Smooth muscle cell (in vitro differentiated cells): ENCODE results near the gene LYRM4. TPM values are rescaled to one million over a fixed set of nuclear protein-coding genes. Genes with fewer than 3 reads are reported as not detected.

Source experiments
- DNase-seq: peaks from one replicate; lab custom pipeline; 2025; ENCODE audit not compliant: unreplicated experiment; lab: John Stamatoyannopoulos, UW
- H2AFZ ChIP-seq: fragments of 200-600 bp; sonication (generic); 2 replicates; pipeline ENCODE4 v1.6.0; 2016; ENCODE audit warnings: antibody characterized with exemption, low read depth, mild to moderate bottlenecking
- H3F3A ChIP-seq: fragments of 200-600 bp; sonication (generic); 2 replicates; pipeline ENCODE4 v1.6.0; 2017; ENCODE audit warnings: antibody characterized with exemption, low read depth
- H3K27ac ChIP-seq: fragments of 200-600 bp; sonication (generic); 2 replicates; pipeline ENCODE4 v1.5.1; 2016; ENCODE audit warnings: low read depth, mild to moderate bottlenecking
- H3K27me3 ChIP-seq: fragments of 200-600 bp; sonication (generic); 2 replicates; pipeline ENCODE4 v1.6.1; 2016; ENCODE audit warnings: low read depth, mild to moderate bottlenecking
- H3K36me3 ChIP-seq: fragments of 200-600 bp; sonication (generic); 2 replicates; pipeline ENCODE4 v1.5.1; 2016; ENCODE audit warnings: low read depth
- H3K4me1 ChIP-seq: fragments of 200-600 bp; sonication (generic); 2 replicates; pipeline ENCODE4 v1.5.1; 2016; ENCODE audit warnings: low read depth
- H3K4me2 ChIP-seq: fragments of 200-600 bp; sonication (generic); 2 replicates; pipeline ENCODE4 v1.6.0; 2016; ENCODE audit warnings: mild to moderate bottlenecking
- H3K4me3 ChIP-seq: fragments of 200-600 bp; sonication (generic); 2 replicates; pipeline ENCODE4 v1.5.1; 2016; ENCODE audit warnings: mild to moderate bottlenecking
- H3K79me2 ChIP-seq: fragments of 200-600 bp; sonication (generic); 2 replicates; pipeline ENCODE4 v1.6.0; 2016; ENCODE audit warnings: low read depth, mild to moderate bottlenecking
- H3K9ac ChIP-seq: fragments of 200-600 bp; sonication (generic); 2 replicates; pipeline ENCODE4 v1.6.0; 2016; ENCODE audit warnings: low read depth
- H3K9me3 ChIP-seq: fragments of 200-600 bp; sonication (generic); replicated peaks from 2 replicates; pipeline ENCODE4 v1.5.1; 2016; ENCODE audit warnings: low read depth
- H4K20me1 ChIP-seq: fragments of 200-600 bp; sonication (generic); 2 replicates; pipeline ENCODE4 v1.6.0; 2016; ENCODE audit warnings: low read depth
- WGBS: methylation state at CpG from one replicate; pipeline ENCODE4 v1.1.7; 2016; ENCODE audit warnings: low lambda C conversion rate; 5-methylcytosine and 5-hydroxymethylcytosine counted together
- polyA plus RNA-seq: library from polyadenylated mRNA; unstranded; fragments of >200 nt; fragmentation: Nextera tagmentation; extraction: Ambion mirVana; gene quantifications from 2 replicates; pipeline ENCODE4 v1.2.1, GENCODE V29; 2016
- total RNA-seq: library from RNA; depleted of rRNA; stranded (reverse); fragments of >200 nt; gene quantifications from 2 replicates; pipeline ENCODE4 v1.2.3, GENCODE V29; 2014
- TF ChIP-seq, protein P1 (sequence below): fragments of 200-600 bp; sonication (generic); IDR thresholded peaks from 2 replicates; pipeline ENCODE4 v1.5.1; 2017; ENCODE audit warnings: borderline replicate concordance, mild to moderate bottlenecking, antibody characterized with exemption; ENCODE audit not compliant: insufficient read depth, poor library complexity, severe bottlenecking

LYRM4 gene
- total and polyA plus RNA-seq, 2 experiments from 2014 or later, result 26.1 to 27.1 TPM

DNA sequence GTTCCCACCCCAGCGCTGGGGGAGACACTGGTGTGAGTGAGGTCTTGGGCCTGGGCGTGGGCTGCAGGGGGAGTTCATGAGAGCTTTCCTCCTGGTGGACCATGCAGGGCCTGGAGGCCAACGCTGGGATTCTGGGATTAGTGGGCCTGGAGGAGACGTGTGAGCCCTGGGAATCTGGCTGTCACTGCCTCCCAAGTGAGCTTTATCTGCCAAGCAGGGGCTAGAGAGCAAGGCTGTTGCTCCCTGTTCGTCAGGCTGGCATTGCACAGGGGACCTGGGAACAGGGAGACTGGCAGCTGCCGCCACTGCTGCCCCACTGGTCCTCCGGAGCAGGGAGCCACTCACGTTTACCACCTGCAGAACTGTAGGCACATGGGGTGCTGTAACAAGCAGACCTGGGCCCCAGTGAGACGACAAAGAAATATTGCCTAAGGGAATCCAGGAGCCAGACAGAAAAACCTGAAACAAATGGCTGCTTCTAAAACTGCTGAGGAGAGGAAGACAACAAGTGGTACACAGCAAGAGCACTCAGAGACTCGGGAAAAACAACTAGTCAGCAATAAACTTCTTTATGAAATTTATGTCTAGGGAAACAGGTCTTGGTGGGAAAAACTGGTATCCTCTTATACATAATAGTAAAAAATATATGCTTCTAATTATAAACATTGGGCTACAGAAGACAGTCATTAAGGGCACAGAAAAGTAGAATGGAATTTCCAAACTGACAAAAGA lies 130.4 kb downstream of the LYRM4 start:
- no peak overlapping the region for H3K4me3 ChIP-seq
- peaks cover 5% of the 10 kb centered on the region for H4K20me1 ChIP-seq
- H3K9ac ChIP-seq, result no peak overlapping the region
- 61% methylated on average over 10 of the region's 10 CpGs for WGBS
- peaks cover 42% of the 10 kb centered on the region for H3K4me1 ChIP-seq
- peaks cover 3% of the 10 kb centered on the region for H3F3A ChIP-seq
- H3K27ac ChIP-seq, result no peak overlapping the region
- no peaks in the 10 kb centered on the region for H3K9me3 ChIP-seq
- no peaks in the 10 kb centered on the region for H3K79me2 ChIP-seq
- H2AFZ ChIP-seq, result no peak overlapping the region
- DNase-seq, result no peak
- H3K4me2 ChIP-seq, result no peak overlapping the region
- no peaks in the 10 kb centered on the region for H3K36me3 ChIP-seq
- no peaks in the 10 kb centered on the region for H3K27me3 ChIP-seq
- TF ChIP-seq, protein P1, sequence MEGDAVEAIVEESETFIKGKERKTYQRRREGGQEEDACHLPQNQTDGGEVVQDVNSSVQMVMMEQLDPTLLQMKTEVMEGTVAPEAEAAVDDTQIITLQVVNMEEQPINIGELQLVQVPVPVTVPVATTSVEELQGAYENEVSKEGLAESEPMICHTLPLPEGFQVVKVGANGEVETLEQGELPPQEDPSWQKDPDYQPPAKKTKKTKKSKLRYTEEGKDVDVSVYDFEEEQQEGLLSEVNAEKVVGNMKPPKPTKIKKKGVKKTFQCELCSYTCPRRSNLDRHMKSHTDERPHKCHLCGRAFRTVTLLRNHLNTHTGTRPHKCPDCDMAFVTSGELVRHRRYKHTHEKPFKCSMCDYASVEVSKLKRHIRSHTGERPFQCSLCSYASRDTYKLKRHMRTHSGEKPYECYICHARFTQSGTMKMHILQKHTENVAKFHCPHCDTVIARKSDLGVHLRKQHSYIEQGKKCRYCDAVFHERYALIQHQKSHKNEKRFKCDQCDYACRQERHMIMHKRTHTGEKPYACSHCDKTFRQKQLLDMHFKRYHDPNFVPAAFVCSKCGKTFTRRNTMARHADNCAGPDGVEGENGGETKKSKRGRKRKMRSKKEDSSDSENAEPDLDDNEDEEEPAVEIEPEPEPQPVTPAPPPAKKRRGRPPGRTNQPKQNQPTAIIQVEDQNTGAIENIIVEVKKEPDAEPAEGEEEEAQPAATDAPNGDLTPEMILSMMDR, result no peak

DNA sequence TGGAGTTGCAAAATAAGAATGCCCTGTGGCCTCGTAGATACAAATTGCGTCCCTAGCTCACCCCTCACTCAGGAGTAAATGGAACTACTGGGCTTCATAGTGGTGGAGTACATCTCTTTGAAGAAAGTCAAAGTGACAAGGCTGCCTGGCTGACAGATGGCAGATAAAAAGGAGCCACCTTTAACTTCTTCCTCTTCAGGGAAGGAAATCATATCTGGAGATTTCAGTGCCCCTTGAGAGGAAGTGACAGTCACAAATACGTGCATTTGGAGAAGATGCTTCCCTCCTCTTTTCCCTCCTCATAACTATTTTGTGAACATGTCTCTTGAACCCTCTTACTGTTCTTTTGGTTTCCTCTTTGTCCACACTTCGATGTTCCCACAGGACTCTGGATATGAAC lies 132.4 kb downstream of the LYRM4 start:
- peaks cover 3% of the 10 kb centered on the region for H3F3A ChIP-seq
- no peaks in the 10 kb centered on the region for H3K27me3 ChIP-seq
- WGBS, result 94% methylated on average over 4 of the region's 4 CpGs
- H4K20me1 ChIP-seq, result peaks cover 8% of the 10 kb centered on the region
- DNase-seq, result no peak
- no peak overlapping the region for H3K4me3 ChIP-seq
- H3K4me2 ChIP-seq, result no peak overlapping the region
- no peak overlapping the region for H3K9ac ChIP-seq
- no peak overlapping the region for H3K27ac ChIP-seq
- TF ChIP-seq, protein P1, result no peak
- H3K4me1 ChIP-seq, result peaks cover 36% of the 10 kb centered on the region
- no peaks in the 10 kb centered on the region for H3K36me3 ChIP-seq
- H3K9me3 ChIP-seq, result no peaks in the 10 kb centered on the region
- H2AFZ ChIP-seq, result no peak overlapping the region
- H3K79me2 ChIP-seq, result no peaks in the 10 kb centered on the region

- DNase-seq, result no peak
- H3K4me1 ChIP-seq, result peaks cover 25% of the 10 kb centered on the region
- no peaks in the 10 kb centered on the region for H3K79me2 ChIP-seq
- H3K27me3 ChIP-seq, result no peaks in the 10 kb centered on the region
- H3K27ac ChIP-seq, result no peak overlapping the region
- TF ChIP-seq, protein P1, result no peak
- WGBS, result 97% methylated on average over 8 of the region's 8 CpGs
- H3K4me2 ChIP-seq, result no peak overlapping the region
- peaks cover 3% of the 10 kb centered on the region for H3F3A ChIP-seq
- H2AFZ ChIP-seq, result no peak overlapping the region
- no peaks in the 10 kb centered on the region for H3K36me3 ChIP-seq
- peaks cover 8% of the 10 kb centered on the region for H4K20me1 ChIP-seq
- H3K4me3 ChIP-seq, result no peak overlapping the region
- H3K9ac ChIP-seq, result no peak overlapping the region
- H3K9me3 ChIP-seq, result no peaks in the 10 kb centered on the region
These were observed 133.6 kb downstream of the LYRM4 start for GRCh38 chr6:5127106-5127687.

- Histone ChIP-seq H3K4me1 (peaks cover 17% of the 10 kb centered on the region), H3K27ac (no peak overlapping the region), H3K36me3 (no peaks in the 10 kb centered on the region), H2AFZ (no peak overlapping the region), H3K9me3 (no peaks in the 10 kb centered on the region), H4K20me1 (peaks cover 8% of the 10 kb centered on the region), H3K9ac (no peak overlapping the region), H3F3A (peaks cover 3% of the 10 kb centered on the region), H3K27me3 (no peaks in the 10 kb centered on the region), H3K79me2 (no peaks in the 10 kb centered on the region), H3K4me3 (no peak overlapping the region), H3K4me2 (peak overlapping the region; percentile 28)
- WGBS, result 22% methylated on average over 4 of the region's 4 CpGs
- no peak for DNase-seq
- TF ChIP-seq, protein P1, result no peak
These were observed 134.5 kb downstream of the LYRM4 start for GRCh38 chr6:5126214-5126613.
